Activated CD4-positive, alpha-beta T cell treated with anti-CD3 and anti-CD28 coated beads, Interleukin-10, Interleukin-2, amounts not matched to agents 100 ng/mL and 50 ng/mL, durations not matched to agents 16 hours and 8 hours (primary cell): ENCODE results near the gene TEP1.
"Not testable (repeated sequence)": the region's sequence is repeated elsewhere in the genome, so short reads cannot be mapped to it uniquely, and the experiment has no call there.

Experiments
- DNase-seq: peaks from one replicate; pipeline ENCODE4 v3.0.0-alpha.2; 2020

Gene TEP1

GRCh38 chr14:20412876-20413743, at the start of gene TEP1:
TEP1 (minus strand) TSS chr14:20413501; CDS start chr14:20408439, 5,062 bp downstream.
- peak; percentile 83 for DNase-seq

GRCh38 chr14:20461225-20462141, 48.2 kb upstream of the TEP1 start, which contains the start of gene PIP4P1:
PIP4P1 (minus strand) TSS chr14:20461434; CDS start chr14:20461325, 109 bp downstream.
- DNase-seq = peak; percentile 100

- peak; percentile 48 for DNase-seq
Observed at GRCh38 chr14:20460458-20461224, 47.3 kb upstream of the TEP1 start.

- no peak for DNase-seq
Observed at GRCh38 chr14:20458031-20458789, 44.9 kb upstream of the TEP1 start.

- DNase-seq = no peak
Observed at GRCh38 chr14:20456971-20457370, 43.7 kb upstream of the TEP1 start.

GRCh38 chr14:20455355-20456300, 42.3 kb upstream of the TEP1 start:
- DNase-seq = peak; percentile 13

- peak; percentile 99 for DNase-seq
Observed at GRCh38 chr14:20454516-20455354, 41.4 kb upstream of the TEP1 start, which contains the start of the genes APEX1 and OSGEP. APEX1 (plus strand) TSS chr14:20455226; CDS start chr14:20455646, 420 bp downstream. OSGEP (minus strand) TSS chr14:20454812; CDS start chr14:20454683, 129 bp downstream.

- DNase-seq = not testable (repeated sequence)
Observed at GRCh38 chr14:20452831-20453230, 39.5 kb upstream of the TEP1 start.

GRCh38 chr14:20446889-20447288, 33.6 kb upstream of the TEP1 start:
- no peak for DNase-seq

GRCh38 chr14:20443650-20444049, 30.3 kb upstream of the TEP1 start:
- not testable (repeated sequence) for DNase-seq

- DNase-seq = no peak
Observed at GRCh38 chr14:20441461-20441860, 28.2 kb upstream of the TEP1 start.

- DNase-seq = peak; percentile 42
Observed at GRCh38 chr14:20440882-20441281, 27.6 kb upstream of the TEP1 start.

GRCh38 chr14:20440465-20440864, 27.2 kb upstream of the TEP1 start:
- DNase-seq = no peak

GRCh38 chr14:20438664-20439063, 25.4 kb upstream of the TEP1 start:
- no peak for DNase-seq

- DNase-seq = no peak
Observed at GRCh38 chr14:20436363-20436755, 23.1 kb upstream of the TEP1 start.

GRCh38 chr14:20435582-20436362, 22.5 kb upstream of the TEP1 start, which contains the start of gene KLHL33:
KLHL33 (minus strand) TSS chr14:20436166; CDS start chr14:20435811, 355 bp downstream.
- DNase-seq = no peak

- no peak for DNase-seq
Observed at GRCh38 chr14:20434701-20435581, 21.6 kb upstream of the TEP1 start.
